Effector CD4-positive, alpha-beta T cell (primary cell): ENCODE results near the gene C10orf95.
A peak's percentile ranks its signal among the peaks of the same experiment; 100 is the strongest.
"Not testable (repeated sequence)": the region's sequence is repeated elsewhere in the genome, so short reads cannot be mapped to it uniquely, and the experiment has no call there.

Experiments used
- DNase-seq: peaks from one replicate; pipeline ENCODE4 v3.0.0-alpha.2; 2020

Gene C10orf95

DNA sequence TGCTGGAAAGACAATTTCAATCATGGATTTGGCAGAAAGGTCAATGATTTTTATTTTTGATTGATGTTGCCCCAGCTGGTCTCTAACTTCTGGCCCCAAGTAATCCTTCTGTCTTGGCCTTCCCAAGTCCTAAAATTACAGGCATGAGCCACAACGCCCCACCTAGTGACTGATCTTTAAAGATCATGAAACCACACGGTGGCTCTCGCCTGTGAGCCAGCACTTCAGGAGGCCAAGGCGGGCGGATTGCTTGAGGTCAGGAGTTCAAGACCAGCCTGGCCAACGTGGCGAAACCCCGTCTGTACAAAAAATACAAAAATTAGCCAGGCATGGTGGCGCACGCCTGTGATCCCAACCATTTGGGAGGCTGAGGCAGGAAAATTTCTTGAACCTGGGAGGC, 12.6 kb upstream of the C10orf95 start:
- no peak for DNase-seq

- no peak for DNase-seq
Observed at GRCh38 chr10:102462512-102463054, 11.2 kb upstream of the C10orf95 start.

GRCh38 chr10:102461187-102462054, 10.1 kb upstream of the C10orf95 start:
- peak; percentile 92 for DNase-seq

DNA sequence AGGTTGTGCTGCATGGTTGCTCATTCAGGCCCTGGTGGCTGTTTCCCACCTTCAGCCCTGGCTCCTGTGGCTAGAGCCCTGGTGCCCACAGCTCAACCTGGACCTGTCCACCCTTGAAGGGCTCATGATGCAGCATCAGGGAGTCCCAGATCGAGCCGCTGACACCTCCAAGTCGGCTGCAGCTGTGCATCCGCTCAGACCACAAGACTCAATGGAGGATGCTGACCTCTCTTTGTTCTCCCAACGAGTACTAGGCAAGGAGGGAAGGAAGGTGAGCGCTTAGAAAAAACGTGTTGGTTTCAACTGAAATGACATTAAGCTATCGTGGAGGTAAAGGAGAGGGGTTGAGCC, 9.5 kb upstream of the C10orf95 start:
- DNase-seq = no peak

- DNase-seq = no peak
Observed at GRCh38 chr10:102458656-102459055, 7.3 kb upstream of the C10orf95 start.

- no peak for DNase-seq
Observed at GRCh38 chr10:102457591-102458150, 6.3 kb upstream of the C10orf95 start.

DNA sequence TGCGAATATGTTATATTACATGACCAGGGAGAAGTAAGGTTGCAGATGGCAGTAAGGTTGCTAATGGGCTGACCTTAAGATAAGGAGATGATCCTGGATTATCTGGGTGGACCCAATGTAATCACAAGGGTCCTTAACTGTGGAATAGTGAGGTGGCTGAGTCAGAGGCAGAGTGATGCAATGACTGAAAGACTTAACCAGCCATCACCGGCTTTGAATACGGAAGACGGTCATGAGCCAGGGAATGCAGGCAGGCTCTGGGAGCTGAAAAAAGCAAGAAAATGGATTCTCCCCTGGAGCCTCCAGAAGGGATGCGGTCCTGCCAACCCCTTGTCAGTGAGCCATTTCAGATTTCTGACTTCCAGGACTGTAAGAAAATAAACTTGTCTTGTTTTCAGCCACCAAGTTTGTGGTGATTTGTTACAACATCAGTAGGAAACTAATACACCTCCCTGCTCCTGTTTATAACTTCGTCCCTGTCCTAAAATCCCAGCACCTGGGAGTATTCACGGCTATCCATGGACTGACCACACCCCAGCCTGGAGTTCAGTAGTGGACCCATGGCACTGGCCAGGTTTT, 4.6 kb upstream of the C10orf95 start:
- DNase-seq = no peak

DNA sequence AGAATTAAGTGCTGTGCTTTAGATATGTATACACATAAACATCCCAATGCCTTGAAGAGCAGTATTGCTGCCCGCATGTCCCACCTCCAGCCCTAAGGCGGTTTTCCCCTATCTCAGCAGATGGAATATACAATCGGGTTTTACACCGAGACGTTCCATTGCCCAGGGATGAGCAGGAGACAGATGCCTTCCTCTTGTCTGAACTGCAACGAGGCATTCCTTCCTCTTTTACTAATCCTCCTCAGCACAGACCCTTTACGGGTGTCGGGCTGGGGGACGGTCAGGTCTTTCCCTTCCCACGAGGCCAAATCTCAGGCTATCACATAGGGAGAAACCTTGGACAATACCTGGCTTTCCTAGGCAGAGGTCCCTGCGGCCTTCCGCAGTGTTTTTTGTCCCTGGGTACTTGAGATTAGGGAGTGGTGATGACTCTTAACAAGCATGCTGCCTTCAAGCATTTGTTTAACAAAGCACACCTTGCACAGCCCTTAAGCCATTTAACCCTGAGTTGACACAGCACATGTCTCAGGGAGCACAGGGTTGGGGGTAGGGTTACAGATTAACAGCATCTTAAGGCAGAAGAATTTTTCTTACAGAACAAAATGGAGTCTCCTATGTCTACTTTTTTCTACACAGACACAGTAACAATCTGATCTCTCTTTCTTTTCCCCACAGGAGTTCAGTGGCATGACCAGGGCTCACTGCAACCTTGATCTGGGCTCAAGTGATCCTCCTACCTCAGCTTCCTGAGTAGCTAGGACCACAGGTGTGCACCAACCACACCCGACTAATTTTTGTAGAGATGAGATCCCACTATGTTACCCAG, 3.5 kb upstream of the C10orf95 start:
- DNase-seq = not testable (repeated sequence)

GRCh38 chr10:102453502-102453901, 2.2 kb upstream of the C10orf95 start:
- DNase-seq = no peak

GRCh38 chr10:102452672-102453340, 1.5 kb upstream of the C10orf95 start:
- DNase-seq = no peak

- peak; percentile 81 for DNase-seq
Observed at GRCh38 chr10:102450374-102451104, 804 bp downstream of the C10orf95 start.

DNA sequence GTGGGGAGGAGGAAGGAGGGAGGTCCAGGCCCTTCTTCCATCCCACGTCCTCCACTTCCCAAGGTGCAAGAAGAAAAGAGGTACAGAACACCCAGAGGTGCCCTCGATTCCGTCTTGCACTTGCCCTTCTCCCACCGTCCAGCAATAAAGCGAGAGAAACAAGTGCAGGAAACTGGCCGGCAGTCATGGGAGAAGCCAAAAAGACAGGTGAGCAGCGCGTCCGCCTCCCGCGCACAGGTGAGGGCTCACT, 1.3 kb downstream of the C10orf95 start:
- DNase-seq = no peak

- DNase-seq = peak; percentile 78
Observed at GRCh38 chr10:102449321-102450123, 1.8 kb downstream of the C10orf95 start.

- DNase-seq = no peak
Observed at GRCh38 chr10:102444851-102445250, 6.5 kb downstream of the C10orf95 start.

DNA sequence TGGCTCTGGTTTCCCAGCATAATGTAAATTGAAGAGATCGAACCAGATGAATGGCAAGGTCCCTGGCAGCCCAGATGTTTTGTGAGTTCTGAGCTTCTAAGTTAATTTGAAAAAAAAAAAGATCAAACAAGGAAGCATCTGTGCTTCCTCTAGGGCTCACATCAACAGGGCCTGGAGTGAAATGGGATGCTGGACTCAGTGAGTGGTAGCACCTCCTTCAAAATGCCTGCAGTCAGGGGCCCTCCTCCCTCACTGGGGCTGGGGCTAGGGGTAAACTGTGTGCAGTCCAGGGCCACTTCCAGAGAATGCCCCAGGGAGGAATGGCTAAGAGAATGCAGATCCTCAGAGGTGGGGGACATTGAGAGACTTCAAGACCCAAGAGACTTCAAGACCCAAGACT, 13.0 kb downstream of the C10orf95 start:
- DNase-seq = no peak

- no peak for DNase-seq
Observed at GRCh38 chr10:102437515-102437914, 13.8 kb downstream of the C10orf95 start.

DNA sequence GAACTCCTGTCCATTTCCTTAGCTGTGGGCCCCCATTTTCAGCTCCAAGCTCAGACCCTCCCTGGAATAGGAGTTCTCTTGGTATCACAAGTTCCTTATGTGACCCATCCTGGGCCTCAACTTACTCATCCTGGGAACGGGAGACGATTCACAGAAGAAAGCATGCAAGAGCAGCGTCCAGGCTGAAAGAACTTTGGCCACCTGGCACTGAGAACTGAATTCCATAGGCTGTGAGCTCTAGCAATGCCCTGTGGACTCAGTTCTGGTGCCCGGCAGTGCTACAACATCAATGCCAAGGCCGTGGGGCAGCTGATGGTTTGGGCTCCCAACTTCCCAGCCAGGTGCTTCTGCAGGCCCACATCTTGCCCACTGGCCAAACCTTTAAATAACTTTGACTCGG, 15.0 kb downstream of the C10orf95 start:
- no peak for DNase-seq

- DNase-seq = no peak
Observed at GRCh38 chr10:102435529-102436233, 15.7 kb downstream of the C10orf95 start.

DNA sequence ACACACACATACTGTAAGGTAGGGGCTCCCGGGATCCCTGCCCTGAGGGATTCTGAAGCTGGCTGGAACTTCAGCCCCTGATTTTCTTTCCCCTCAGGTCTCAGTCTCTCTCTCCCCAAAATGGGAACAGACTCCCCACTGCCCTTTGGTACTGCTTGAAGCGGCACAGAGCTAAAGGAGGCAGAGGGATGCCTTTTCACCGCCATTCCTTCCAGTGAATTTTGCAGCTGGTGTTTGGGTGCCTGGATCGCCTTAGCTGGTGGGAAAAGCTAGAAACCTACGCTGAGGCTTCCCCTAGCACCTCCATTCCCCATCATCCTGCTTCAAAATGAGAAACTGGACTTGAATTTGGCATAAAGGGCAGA, 16.2 kb downstream of the C10orf95 start:
- DNase-seq = no peak

GRCh38 chr10:102434394-102435132, 16.8 kb downstream of the C10orf95 start:
- no peak for DNase-seq
